Gastroesophageal sphincter (tissue), 4 donors: ENCODE measurements around the gene TTC7B. TPM values are rescaled to one million over a fixed set of nuclear protein-coding genes. Genes with fewer than 3 reads are reported as not detected.

Experiments used
- ATAC-seq: fragments of 150-250 bp; one replicate; pipeline ENCODE4 v1.9.1; 2016; ENCODE audit warnings: mild to moderate bottlenecking, moderate library complexity
- H3K27ac ChIP-seq, 4 donors: fragments of 200-600 bp; sonication (generic) in 3 of 4; 1 replicate in 3 of 4; 2 replicates in 1 of 4; pipeline ENCODE4 v1.5.1; 2016 to 2019
- H3K27me3 ChIP-seq: fragments of 200-600 bp; sonication (generic); one replicate; pipeline ENCODE4 v1.5.1; 2019
- H3K36me3 ChIP-seq, 2 donors: fragments of 200-600 bp; sonication (generic); one replicate each; pipeline ENCODE4 v1.5.1; 2019; ENCODE audit warnings: control low read depth in 1 of 2
- H3K4me1 ChIP-seq, 3 donors: fragments of 200-600 bp; sonication (generic); 1 replicate in 2 of 3; 2 replicates in 1 of 3; pipeline ENCODE4 v1.5.1; 2016 to 2019; ENCODE audit warnings: control low read depth in 2 of 3
- H3K4me3 ChIP-seq, 2 donors: fragments of 200-600 bp; sonication (generic); one replicate each; pipeline ENCODE4 v1.5.1; 2019; ENCODE audit warnings: mild to moderate bottlenecking in 1 of 2, moderate library complexity in 1 of 2
- H3K9me3 ChIP-seq, 3 donors: fragments of 200-600 bp; sonication (generic); one replicate each; pipeline ENCODE4 v1.5.1; 2017 to 2019; ENCODE audit warnings: control low read depth in 2 of 3
- EP300 ChIP-seq: sonication (generic); formaldehyde crosslinking; IDR thresholded peaks from one replicate; pipeline ENCODE4 v1.6.1; 2017; ENCODE audit warnings: antibody characterized with exemption, mild to moderate bottlenecking
- POLR2A ChIP-seq, 2 donors: fragments of 450-650 bp; IDR thresholded peaks; one replicate each; pipeline ENCODE4 v1.6.1; 2017; ENCODE audit warnings: antibody characterized with exemption in 2 of 2, mild to moderate bottlenecking in 2 of 2, moderate library complexity in 1 of 2
- POLR2AphosphoS5 ChIP-seq: sonication (generic); formaldehyde crosslinking; IDR thresholded peaks from one replicate; pipeline ENCODE4 v1.6.1; 2017; ENCODE audit warnings: antibody characterized with exemption
- WGBS, 2 donors: methylation state at CpG; one replicate each; pipeline ENCODE4 v1.1.5; 2018; ENCODE audit warnings: low coverage in 1 of 2; 5-methylcytosine and 5-hydroxymethylcytosine counted together
- total RNA-seq, 4 donors: library from RNA; depleted of rRNA; stranded (reverse); fragments of >200 nt; gene quantifications; one replicate each; pipeline ENCODE4 v1.1.0, GENCODE V29; 2016
- TF ChIP-seq, protein P1 (sequence below), 4 experiments: fragments of 200-600 bp in 2 of 4; fragments of 450-650 bp in 2 of 4; sonication (generic) in 1 of 4; IDR thresholded peaks; one replicate each; pipeline ENCODE4 v1.5.1; 2017 to 2019; ENCODE audit warnings: antibody characterized with exemption in 4 of 4, mild to moderate bottlenecking in 2 of 4, moderate library complexity in 2 of 4

TTC7B gene
- total RNA-seq, 4 donors from 2014 or later, result 59.0 to 170 (median 64.1) TPM

DNA sequence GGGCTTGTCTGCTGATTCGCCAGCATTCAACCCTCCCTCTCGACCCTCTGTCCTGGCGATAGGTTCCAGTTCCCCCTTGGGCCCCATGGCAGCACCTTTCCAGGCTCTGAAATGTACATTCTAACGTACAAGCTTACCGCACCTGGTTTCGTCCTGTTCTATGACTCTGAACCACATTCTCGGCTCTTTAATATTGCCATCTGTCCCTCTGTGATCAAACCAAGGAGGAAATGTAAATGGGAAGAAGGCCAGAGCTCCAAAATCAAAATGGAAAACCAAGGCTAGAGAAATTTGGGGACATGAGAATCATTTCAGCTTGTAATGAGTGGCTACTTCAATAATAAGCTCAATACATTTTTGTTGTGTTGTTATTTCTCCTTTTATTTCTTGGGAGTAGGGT lies 117.2 kb downstream of the TTC7B start:
- 86% methylated on average over 7 of the region's 7 CpGs; no CpG with 5 or more reads in 1 of the 2 donors for WGBS, 2 donors

DNA sequence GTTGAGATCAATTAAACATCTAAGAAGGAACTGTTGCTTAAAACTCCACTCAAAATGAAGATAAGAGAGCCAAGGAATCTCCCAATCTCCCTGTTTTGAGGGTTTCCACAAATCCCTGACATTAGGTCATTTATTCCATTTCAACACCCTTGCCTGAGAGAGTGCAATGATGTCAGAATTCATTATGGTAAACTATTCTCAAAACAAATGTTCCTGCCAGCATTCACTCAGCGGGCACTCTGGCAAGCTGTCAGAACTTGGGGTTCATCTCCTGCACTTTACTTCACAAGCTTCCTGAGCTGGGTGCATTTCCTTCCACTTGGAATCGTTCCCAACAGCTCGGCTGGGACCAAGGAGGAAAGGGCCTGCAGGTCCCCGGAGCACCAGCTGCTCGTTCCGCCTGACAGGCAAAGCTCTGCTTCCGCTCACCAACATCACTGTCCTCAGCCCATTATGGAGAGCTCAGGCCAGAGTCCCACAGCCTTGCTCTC lies 117.8 kb downstream of the TTC7B start:
- no peaks in the 10 kb centered on the region for H3K9me3 ChIP-seq
- peak; percentile 74 for TF ChIP-seq POLR2AphosphoS5
- TF ChIP-seq POLR2A (IDR thresholded peaks at IDR 0.05), result no peak
- no peaks in the 10 kb centered on the region for H3K27me3 ChIP-seq
- H3K27ac ChIP-seq, result peak overlapping the region; percentile 74 to 91 (median 85)
- WGBS, 2 donors, result 20 to 36% methylated on average over 7 of the region's 7 CpGs
- no peak overlapping the region for H3K4me3 ChIP-seq
- H3K36me3 ChIP-seq, result no peaks in the 10 kb centered on the region
- ATAC-seq, result peak; percentile 72
- peaks cover 15 to 33% (median 17%) of the 10 kb centered on the region in 3 donors for H3K4me1 ChIP-seq

More for the DNA sequence above, 117.2 kb downstream of the TTC7B start:
- H3K9me3 ChIP-seq, result no peaks in the 10 kb centered on the region
- no peaks in the 10 kb centered on the region for H3K27me3 ChIP-seq
- TF ChIP-seq, protein P1, sequence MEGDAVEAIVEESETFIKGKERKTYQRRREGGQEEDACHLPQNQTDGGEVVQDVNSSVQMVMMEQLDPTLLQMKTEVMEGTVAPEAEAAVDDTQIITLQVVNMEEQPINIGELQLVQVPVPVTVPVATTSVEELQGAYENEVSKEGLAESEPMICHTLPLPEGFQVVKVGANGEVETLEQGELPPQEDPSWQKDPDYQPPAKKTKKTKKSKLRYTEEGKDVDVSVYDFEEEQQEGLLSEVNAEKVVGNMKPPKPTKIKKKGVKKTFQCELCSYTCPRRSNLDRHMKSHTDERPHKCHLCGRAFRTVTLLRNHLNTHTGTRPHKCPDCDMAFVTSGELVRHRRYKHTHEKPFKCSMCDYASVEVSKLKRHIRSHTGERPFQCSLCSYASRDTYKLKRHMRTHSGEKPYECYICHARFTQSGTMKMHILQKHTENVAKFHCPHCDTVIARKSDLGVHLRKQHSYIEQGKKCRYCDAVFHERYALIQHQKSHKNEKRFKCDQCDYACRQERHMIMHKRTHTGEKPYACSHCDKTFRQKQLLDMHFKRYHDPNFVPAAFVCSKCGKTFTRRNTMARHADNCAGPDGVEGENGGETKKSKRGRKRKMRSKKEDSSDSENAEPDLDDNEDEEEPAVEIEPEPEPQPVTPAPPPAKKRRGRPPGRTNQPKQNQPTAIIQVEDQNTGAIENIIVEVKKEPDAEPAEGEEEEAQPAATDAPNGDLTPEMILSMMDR (IDR thresholded peaks at IDR 0.05), result no peak
- no peak for TF ChIP-seq EP300
- TF ChIP-seq POLR2A (IDR thresholded peaks at IDR 0.05), result no peak
- peak overlapping the region; percentile 74 to 91 (median 85) for H3K27ac ChIP-seq
- ATAC-seq, result no peak
- H3K4me1 ChIP-seq, result peaks cover 15 to 33% (median 17%) of the 10 kb centered on the region in 3 donors
- H3K36me3 ChIP-seq, result no peaks in the 10 kb centered on the region
- no peak overlapping the region for H3K4me3 ChIP-seq

DNA sequence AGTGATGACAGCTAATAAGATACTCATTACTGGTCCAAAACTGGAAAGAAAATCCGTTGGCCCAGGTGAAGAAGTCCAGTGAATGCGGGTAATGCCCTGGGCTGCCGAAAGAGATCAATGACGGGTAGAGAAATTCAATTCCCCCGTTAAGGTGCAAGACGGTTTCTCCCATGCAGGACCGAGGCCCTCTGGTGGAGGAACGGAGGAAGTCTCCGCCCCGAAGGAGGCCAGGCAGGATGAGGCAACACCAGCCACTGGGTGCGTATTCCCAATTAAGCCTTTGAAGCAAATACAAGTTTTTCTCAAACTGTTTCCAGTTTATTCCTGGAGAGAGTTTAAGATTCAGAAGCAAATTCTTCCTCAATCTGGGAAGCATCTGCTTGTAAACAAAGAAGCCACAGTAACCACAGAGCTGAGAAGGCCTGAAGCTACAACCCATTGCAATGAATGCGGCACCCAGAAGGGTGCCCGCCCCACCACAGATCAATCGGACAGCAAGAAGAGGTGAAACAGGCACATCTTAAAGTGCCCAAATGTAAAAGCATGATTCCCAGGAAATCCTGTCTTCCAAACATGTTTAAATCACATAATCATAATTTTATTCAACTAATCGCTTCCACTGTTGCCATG lies 118.5 kb downstream of the TTC7B start:
- 22% methylated on average over 15 of the region's 15 CpGs for WGBS, 2 donors
- Histone ChIP-seq H3K27me3 (no peaks in the 10 kb centered on the region), H3K27ac (peak overlapping the region; percentile 74 to 91 (median 85)), H3K36me3 (no peaks in the 10 kb centered on the region), H3K4me1 (peaks cover 15 to 33% (median 17%) of the 10 kb centered on the region in 3 donors), H3K4me3 (no peak overlapping the region), H3K9me3 (no peaks in the 10 kb centered on the region)
- TF ChIP-seq, protein P1 (IDR thresholded peaks at IDR 0.05), result peak; percentile 96 to 99 (median 98)
- TF ChIP-seq EP300, result no peak
- TF ChIP-seq POLR2AphosphoS5, result peak; percentile 67
- no peak for TF ChIP-seq POLR2A (IDR thresholded peaks at IDR 0.05)
- ATAC-seq, result peak; percentile 89

DNA sequence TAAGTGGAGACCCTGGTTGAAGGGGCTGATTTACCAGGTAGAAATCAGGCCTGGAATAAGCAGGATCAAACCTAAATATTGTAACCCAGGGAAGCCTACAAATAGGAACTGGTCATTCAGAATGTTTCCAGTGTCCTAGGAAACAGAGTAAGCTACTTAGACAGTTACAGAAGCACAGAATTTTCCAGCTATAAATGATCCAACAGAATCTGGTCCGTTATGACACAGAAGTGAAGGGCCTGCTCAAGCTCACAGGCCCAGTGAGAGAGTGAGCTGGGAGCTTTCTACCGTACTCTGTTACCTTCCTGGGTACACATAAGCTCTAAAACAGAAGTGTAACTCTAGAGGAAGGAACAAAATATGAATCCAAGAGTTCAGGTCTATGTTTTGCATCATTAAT lies 119.1 kb downstream of the TTC7B start:
- WGBS, 2 donors, result 0 to 10% methylated on average over 2 of the region's 2 CpGs
- Histone ChIP-seq H3K36me3 (no peaks in the 10 kb centered on the region), H3K27me3 (no peaks in the 10 kb centered on the region), H3K9me3 (no peaks in the 10 kb centered on the region), H3K4me3 (no peak overlapping the region), H3K4me1 (peaks cover 15 to 33% (median 17%) of the 10 kb centered on the region in 3 donors), H3K27ac (peak overlapping the region; percentile 74 to 91 (median 85))
- ATAC-seq, result peak; percentile 37
- TF ChIP-seq POLR2AphosphoS5 (no peak), EP300 (no peak), POLR2A (IDR thresholded peaks at IDR 0.05) (no peak)
- TF ChIP-seq, protein P1 (IDR thresholded peaks at IDR 0.05), result no peak

DNA sequence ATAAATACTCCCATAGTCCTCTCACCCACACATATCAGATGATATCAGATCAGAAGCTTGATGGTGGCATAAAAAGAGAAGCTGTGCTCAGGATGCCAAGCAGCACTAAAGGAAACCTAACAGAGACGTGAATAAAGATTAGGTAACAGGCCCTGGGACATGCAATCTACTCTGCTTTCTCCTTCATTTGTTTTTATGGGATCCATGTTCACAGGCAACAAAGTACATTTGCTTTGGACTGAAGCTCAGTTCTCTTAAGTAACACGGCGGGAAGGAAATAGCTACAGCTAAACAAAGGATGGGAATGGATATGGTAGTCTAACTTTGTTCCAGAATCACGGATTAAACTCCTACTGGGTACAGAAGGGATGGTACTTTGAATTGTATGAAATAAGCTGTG lies 119.5 kb downstream of the TTC7B start:
- Histone ChIP-seq H3K4me3 (no peak overlapping the region), H3K9me3 (no peaks in the 10 kb centered on the region), H3K27ac (peak overlapping the region; percentile 74 to 91 (median 85)), H3K36me3 (no peaks in the 10 kb centered on the region), H3K27me3 (no peaks in the 10 kb centered on the region), H3K4me1 (peaks cover 15 to 33% (median 17%) of the 10 kb centered on the region in 3 donors)
- 24 to 32% methylated on average over 4 of the region's 4 CpGs for WGBS, 2 donors
- ATAC-seq, result no peak
- TF ChIP-seq, protein P1 (IDR thresholded peaks at IDR 0.05), result no peak
- no peak for TF ChIP-seq POLR2AphosphoS5
- TF ChIP-seq POLR2A (IDR thresholded peaks at IDR 0.05), result no peak
- no peak for TF ChIP-seq EP300
